ENCODE data around the gene SMAD5. TPM values are rescaled to one million over a fixed set of nuclear protein-coding genes. Genes with fewer than 3 reads are reported as not detected.
A peak's percentile ranks its signal among the peaks of the same experiment; 100 is the strongest.

Gene SMAD5
- total and polyA plus RNA-seq, 2 of the 13 experiments (the other 11 are each of a cell fraction or from before 2014, with no cell fraction given): 27.2 to 48.5 TPM

- TF ChIP-seq, protein P1, sequence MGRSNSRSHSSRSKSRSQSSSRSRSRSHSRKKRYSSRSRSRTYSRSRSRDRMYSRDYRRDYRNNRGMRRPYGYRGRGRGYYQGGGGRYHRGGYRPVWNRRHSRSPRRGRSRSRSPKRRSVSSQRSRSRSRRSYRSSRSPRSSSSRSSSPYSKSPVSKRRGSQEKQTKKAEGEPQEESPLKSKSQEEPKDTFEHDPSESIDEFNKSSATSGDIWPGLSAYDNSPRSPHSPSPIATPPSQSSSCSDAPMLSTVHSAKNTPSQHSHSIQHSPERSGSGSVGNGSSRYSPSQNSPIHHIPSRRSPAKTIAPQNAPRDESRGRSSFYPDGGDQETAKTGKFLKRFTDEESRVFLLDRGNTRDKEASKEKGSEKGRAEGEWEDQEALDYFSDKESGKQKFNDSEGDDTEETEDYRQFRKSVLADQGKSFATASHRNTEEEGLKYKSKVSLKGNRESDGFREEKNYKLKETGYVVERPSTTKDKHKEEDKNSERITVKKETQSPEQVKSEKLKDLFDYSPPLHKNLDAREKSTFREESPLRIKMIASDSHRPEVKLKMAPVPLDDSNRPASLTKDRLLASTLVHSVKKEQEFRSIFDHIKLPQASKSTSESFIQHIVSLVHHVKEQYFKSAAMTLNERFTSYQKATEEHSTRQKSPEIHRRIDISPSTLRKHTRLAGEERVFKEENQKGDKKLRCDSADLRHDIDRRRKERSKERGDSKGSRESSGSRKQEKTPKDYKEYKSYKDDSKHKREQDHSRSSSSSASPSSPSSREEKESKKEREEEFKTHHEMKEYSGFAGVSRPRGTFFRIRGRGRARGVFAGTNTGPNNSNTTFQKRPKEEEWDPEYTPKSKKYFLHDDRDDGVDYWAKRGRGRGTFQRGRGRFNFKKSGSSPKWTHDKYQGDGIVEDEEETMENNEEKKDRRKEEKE (IDR thresholded peaks at IDR 0.05): no peak
- TF ChIP-seq ZNF354B (CRISPR knock-in tag; IDR thresholded peaks at IDR 0.05): no peak
- TF ChIP-seq ZNF501 (CRISPR knock-in tag; IDR thresholded peaks at IDR 0.05): no peak
- TF ChIP-seq ZFP37 (CRISPR knock-in tag; IDR thresholded peaks at IDR 0.05; ENCODE audit: borderline replicate concordance): no peak
- TF ChIP-seq ZFP62 (CRISPR knock-in tag; IDR thresholded peaks at IDR 0.05): no peak
- TF ChIP-seq MAFF (IDR thresholded peaks at IDR 0.05; ENCODE audit: low read depth, low read length): peak; percentile 72; the same call in 1 of the 2 replicates
- TF ChIP-seq MEIS1 (CRISPR knock-in tag; IDR thresholded peaks at IDR 0.05; ENCODE audit: borderline replicate concordance): no peak
- TF ChIP-seq MAFK (conservative IDR thresholded peaks at IDR 0.05 in 1 of 2, IDR thresholded peaks at IDR 0.05 in 1 of 2; ENCODE audit: low read length in 2 of 2): peak; percentile 58 to 74; a peak in 3 of 4 replicates
- no peak for TF ChIP-seq FOXA3 (CRISPR knock-in tag; IDR thresholded peaks at IDR 0.05)
- TF ChIP-seq CREB1 (IDR thresholded peaks at IDR 0.05): peak; percentile 73
- TF ChIP-seq CREB1 (CRISPR knock-in tag; IDR thresholded peaks at IDR 0.05): no peak
- no peak for TF ChIP-seq ZNF709 (CRISPR knock-in tag; IDR thresholded peaks at IDR 0.05)
These were observed 22.4 kb downstream of the SMAD5 start (continued) for GRCh38 chr5:136155078-136155477.

DNA sequence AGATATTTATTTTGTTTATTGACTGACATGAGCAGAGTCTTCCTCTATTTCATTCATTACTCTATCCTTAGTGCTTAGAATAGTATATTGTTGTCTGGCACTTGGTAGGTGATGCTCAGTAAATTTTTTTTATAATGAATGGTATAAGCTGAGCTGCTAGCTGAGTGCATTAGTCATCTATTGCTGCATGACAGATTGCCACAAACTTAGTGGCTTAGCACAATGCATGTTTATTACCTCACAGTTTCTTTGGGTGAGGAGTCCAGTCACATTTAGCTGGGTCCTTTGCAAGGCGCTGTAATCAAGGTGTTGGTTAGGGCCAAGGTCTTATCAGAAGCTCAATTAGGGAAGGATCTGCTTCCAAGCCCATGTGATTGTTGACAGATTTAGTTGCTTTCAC lies 23.1 kb downstream of the SMAD5 start:
- H3K9me3 ChIP-seq (ENCODE audit: low read length): no peaks in the 10 kb centered on the region
- FAIRE-seq: no peak
- no TSS peak for BruUV-seq (replicated peaks)
- no peaks in the 10 kb centered on the region for H3K27me3 ChIP-seq (ENCODE audit: control insufficient read depth in 1 of 2, insufficient read depth in 2 of 2, low read length in 2 of 2)
- in situ Hi-C loops (cut with HindIII; ENCODE audit: extremely low pct_ligation_motif_present, low pct_unique_long_range_greater_than_20kb): no loop called here
- TF ChIP-seq TRIM24 (CRISPR knock-in tag; IDR thresholded peaks at IDR 0.05) (no peak), EHMT2 (IDR thresholded peaks at IDR 0.05; ENCODE audit: borderline replicate concordance, low read depth, low read length) (no peak), ZNF878 (CRISPR knock-in tag; IDR thresholded peaks at IDR 0.05) (no peak), SOX5 (CRISPR knock-in tag; IDR thresholded peaks at IDR 0.05; ENCODE audit: borderline replicate concordance) (no peak), ZNF879 (CRISPR knock-in tag; IDR thresholded peaks at IDR 0.05) (no peak), ZNF138 (CRISPR knock-in tag; IDR thresholded peaks at IDR 0.05; ENCODE audit: low read depth) (no peak)
- no peak overlapping the region for H2AFZ ChIP-seq (ENCODE audit: low read length)
- H3K4me3 ChIP-seq (replicated peaks in 1 of 3; ENCODE audit: insufficient read depth in 1 of 3, low read depth in 2 of 3, low read length in 3 of 3): no peak overlapping the region
- intact Hi-C loops (cut with micrococcal nuclease; ENCODE audit: unreplicated experiment): no loop called here
- 100% methylated on average over 1 of the region's 1 CpG for WGBS (ENCODE audit: low lambda C conversion rate)
- no peak for DNase-seq (ENCODE audit: low spot score)
- peaks cover 5% of the 10 kb centered on the region; the same call in 1 of the 2 replicates for H3K4me1 ChIP-seq (ENCODE audit: insufficient read depth, low read length)
- H3K9ac ChIP-seq (ENCODE audit: insufficient read depth, low read depth, low read length): no peak overlapping the region
- no peak for ATAC-seq
- peaks cover 7% of the 10 kb centered on the region for H4K20me1 ChIP-seq (ENCODE audit: insufficient read depth, low read length)
- CTCF ChIA-PET (ENCODE audit: low intra/inter-chr PET ratio, low total read pairs): no interaction called here
- peaks cover 18 to 58% of the 10 kb centered on the region in 2 experiments for H3K36me3 ChIP-seq (replicated peaks in 1 of 2; ENCODE audit: control insufficient read depth in 1 of 2, insufficient read depth in 2 of 2, low read length in 2 of 2)
- no peak overlapping the region for H3K4me2 ChIP-seq (ENCODE audit: low read depth, low read length)
- no peak overlapping the region for H3K27ac ChIP-seq (ENCODE audit: extremely low read length, insufficient read depth, low read length)
- POLR2A ChIA-PET: interaction anchor here (1.4 kb wide), 1 partner anchor 22 kb away, joined by 3 read pairs; no protein-coding TSS in a partner anchor
- H3K79me2 ChIP-seq (ENCODE audit: insufficient read depth, low read length): peaks cover 67% of the 10 kb centered on the region

All from HepG2 (cell line).